Measurements from ENCODE around the gene FLOT1. TPM values are rescaled to one million over a fixed set of nuclear protein-coding genes. Genes with fewer than 3 reads are reported as not detected.

The FLOT1 gene
- total RNA-seq, 2 donors from 2014 or later, result 157 to 167 TPM

GRCh38 chr6:30678964-30679726, 63.3 kb downstream of the FLOT1 start:
- H3K4me1 ChIP-seq, result peaks cover 0 to 52% of the 10 kb centered on the region in 2 donors
- TF ChIP-seq, protein P1, sequence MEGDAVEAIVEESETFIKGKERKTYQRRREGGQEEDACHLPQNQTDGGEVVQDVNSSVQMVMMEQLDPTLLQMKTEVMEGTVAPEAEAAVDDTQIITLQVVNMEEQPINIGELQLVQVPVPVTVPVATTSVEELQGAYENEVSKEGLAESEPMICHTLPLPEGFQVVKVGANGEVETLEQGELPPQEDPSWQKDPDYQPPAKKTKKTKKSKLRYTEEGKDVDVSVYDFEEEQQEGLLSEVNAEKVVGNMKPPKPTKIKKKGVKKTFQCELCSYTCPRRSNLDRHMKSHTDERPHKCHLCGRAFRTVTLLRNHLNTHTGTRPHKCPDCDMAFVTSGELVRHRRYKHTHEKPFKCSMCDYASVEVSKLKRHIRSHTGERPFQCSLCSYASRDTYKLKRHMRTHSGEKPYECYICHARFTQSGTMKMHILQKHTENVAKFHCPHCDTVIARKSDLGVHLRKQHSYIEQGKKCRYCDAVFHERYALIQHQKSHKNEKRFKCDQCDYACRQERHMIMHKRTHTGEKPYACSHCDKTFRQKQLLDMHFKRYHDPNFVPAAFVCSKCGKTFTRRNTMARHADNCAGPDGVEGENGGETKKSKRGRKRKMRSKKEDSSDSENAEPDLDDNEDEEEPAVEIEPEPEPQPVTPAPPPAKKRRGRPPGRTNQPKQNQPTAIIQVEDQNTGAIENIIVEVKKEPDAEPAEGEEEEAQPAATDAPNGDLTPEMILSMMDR (IDR thresholded peaks at IDR 0.05), result peak; percentile 93 to 99
- peaks cover 49% of the 10 kb centered on the region for H3K36me3 ChIP-seq
- DNase-seq (ENCODE audit: low spot score), result peak; percentile 88
- H3K9me3 ChIP-seq, result no peaks in the 10 kb centered on the region
- H3K4me3 ChIP-seq, result peak overlapping the region in 1 of 2 donors; percentile 9
- no peaks in the 10 kb centered on the region for H3K27me3 ChIP-seq
- peak overlapping the region; percentile 42 to 50 for H3K27ac ChIP-seq

Other genes starting within 250 kb of the FLOT1 start
- 10 to 100 TPM in 1 of 2 donors, 1 to 10 TPM in 1; 7.9 to 16.4 TPM for gene GNL1, start 186.2 kb downstream of the FLOT1 start, total RNA-seq
- gene PRR3, start 185.4 kb downstream of the FLOT1 start, total RNA-seq, result 1 to 10 TPM; 2.3 to 3.7 TPM
- 10 to 100 TPM; 33.9 to 41.3 TPM for gene ABCF1, start 171.2 kb downstream of the FLOT1 start, total RNA-seq
- 10 to 100 TPM; 18.4 to 20.6 TPM for gene PPP1R10, start 125.4 kb downstream of the FLOT1 start, total RNA-seq
- gene MRPS18B, start 124.8 kb downstream of the FLOT1 start, total RNA-seq, result 10 to 100 TPM; 65.6 to 87.7 TPM
- gene ATAT1, start 115.8 kb downstream of the FLOT1 start, total RNA-seq, result 1 to 10 TPM; 1.6 to 1.8 TPM
- gene C6orf136, start 95.6 kb downstream of the FLOT1 start, total RNA-seq, result 10 to 100 TPM; 28.3 to 29.4 TPM
- gene DHX16, start 69.7 kb downstream of the FLOT1 start, total RNA-seq, result 10 to 100 TPM; 13.7 to 23.6 TPM
- gene PPP1R18, start 56.0 kb downstream of the FLOT1 start, total RNA-seq, result 10 to 100 TPM; 17.5 to 33.2 TPM
- gene NRM, start 51.7 kb downstream of the FLOT1 start, total RNA-seq, result 1 to 10 TPM; 2.2 to 4.2 TPM
- gene MDC1, start 25.4 kb downstream of the FLOT1 start, total RNA-seq, result 10 to 100 TPM in 1 of 2 donors, 1 to 10 TPM in 1; 6.7 to 12.3 TPM
- gene TUBB, start 22.3 kb downstream of the FLOT1 start, total RNA-seq, result 100 to 1,000 TPM; 121 to 236 TPM
- gene IER3, start 1.9 kb upstream of the FLOT1 start, total RNA-seq, result 100 to 1,000 TPM in 1 of 2 donors, 10 to 100 TPM in 1; 43.6 to 144 TPM
- gene DDR1, start 141.8 kb upstream of the FLOT1 start, total RNA-seq, result 100 to 1,000 TPM in 1 of 2 donors, 10 to 100 TPM in 1; 61.7 to 106 TPM
- 1 to 10 TPM; 3.6 to 4.0 TPM for gene GTF2H4, start 165.5 kb upstream of the FLOT1 start, total RNA-seq
- 10 to 100 TPM; 12.1 to 13.6 TPM for gene VARS2, start 171.6 kb upstream of the FLOT1 start, total RNA-seq
- not detected for gene SFTA2, start 189.5 kb upstream of the FLOT1 start, total RNA-seq
- gene MUCL3, start 198.3 kb upstream of the FLOT1 start, total RNA-seq, result not detected
- not detected for gene MUC21, start 241.0 kb upstream of the FLOT1 start, total RNA-seq

Data from right atrium auricular region (tissue), 2 donors.